Suppressor macrophage treated with lipopolysaccharide for 4 hours (primary cell): ENCODE results near the gene DNAJA4.
"Not testable (repeated sequence)": the region's sequence is repeated elsewhere in the genome, so short reads cannot be mapped to it uniquely, and the experiment has no call there.

ENCODE experiments used
- DNase-seq: peaks from one replicate; pipeline ENCODE4 v3.0.0-alpha.2; 2020

DNAJA4 gene

GRCh38 chr15:78244893-78245292, 19.5 kb upstream of the DNAJA4 start:
- no peak for DNase-seq

GRCh38 chr15:78245392-78245791, 19.0 kb upstream of the DNAJA4 start:
- DNase-seq, result not testable (repeated sequence)

GRCh38 chr15:78245976-78246620, 18.3 kb upstream of the DNAJA4 start:
- DNase-seq, result not testable (repeated sequence)

- DNase-seq, result no peak
Observed at GRCh38 chr15:78247911-78248310, 16.5 kb upstream of the DNAJA4 start.

- no peak for DNase-seq
Observed at GRCh38 chr15:78249131-78249530, 15.2 kb upstream of the DNAJA4 start.

- no peak for DNase-seq
Observed at GRCh38 chr15:78251136-78251535, 13.2 kb upstream of the DNAJA4 start.

- no peak for DNase-seq
Observed at GRCh38 chr15:78255421-78256043, 8.8 kb upstream of the DNAJA4 start.

- DNase-seq, result no peak
Observed at GRCh38 chr15:78256044-78256437, 8.3 kb upstream of the DNAJA4 start.

GRCh38 chr15:78257681-78258080, 6.7 kb upstream of the DNAJA4 start:
- DNase-seq, result no peak

- no peak for DNase-seq
Observed at GRCh38 chr15:78259232-78259631, 5.1 kb upstream of the DNAJA4 start.

GRCh38 chr15:78260489-78260888, 3.9 kb upstream of the DNAJA4 start:
- DNase-seq, result no peak

- no peak for DNase-seq
Observed at GRCh38 chr15:78261062-78261461, 3.3 kb upstream of the DNAJA4 start.

- no peak for DNase-seq
Observed at GRCh38 chr15:78263351-78263781, 996 bp upstream of the DNAJA4 start.

- DNase-seq, result no peak
Observed at GRCh38 chr15:78263907-78264303, 457 bp upstream of the DNAJA4 start.

- no peak for DNase-seq
Observed at GRCh38 chr15:78265137-78265460, 737 bp downstream of the DNAJA4 start.

- peak; percentile 26 for DNase-seq
Observed at GRCh38 chr15:78265752-78266224, 1.4 kb downstream of the DNAJA4 start.

- DNase-seq, result no peak
Observed at GRCh38 chr15:78266229-78266628, 1.9 kb downstream of the DNAJA4 start.

- DNase-seq, result no peak
Observed at GRCh38 chr15:78266806-78267205, 2.4 kb downstream of the DNAJA4 start.

GRCh38 chr15:78272316-78272715, 8.0 kb downstream of the DNAJA4 start:
- DNase-seq, result no peak

- no peak for DNase-seq
Observed at GRCh38 chr15:78272776-78273175, 8.4 kb downstream of the DNAJA4 start.

GRCh38 chr15:78274994-78275393, 10.6 kb downstream of the DNAJA4 start:
- no peak for DNase-seq

GRCh38 chr15:78276064-78276943, 11.9 kb downstream of the DNAJA4 start:
- no peak for DNase-seq

GRCh38 chr15:78280319-78281072, 16.1 kb downstream of the DNAJA4 start:
- DNase-seq, result no peak
